HFF-Myc (cell line): Measurements from ENCODE around the gene BCL7C.

Source experiments
- DNase-seq: peaks from one replicate; pipeline ENCODE4 v3.0.0-alpha.2; 2011; ENCODE audit warnings: low read depth; ENCODE audit errors: extremely low read depth
- H3K4me3 ChIP-seq: replicated peaks from 2 replicates; pipeline ENCODE4 v1.5.1; 2011; ENCODE audit warnings: low read depth, mild to moderate bottlenecking, control low read depth, low read length
- TF ChIP-seq, protein P1 (sequence below): IDR thresholded peaks from 2 replicates; pipeline ENCODE4 v1.5.1; 2012; ENCODE audit warnings: mild to moderate bottlenecking, low read depth, low read length, control low read depth; ENCODE audit errors: missing control alignments

BCL7C gene

GRCh38 chr16:30838876-30839471 lies 54.9 kb downstream of the BCL7C start:
- H3K4me3 ChIP-seq, result no peak overlapping the region
- TF ChIP-seq, protein P1, sequence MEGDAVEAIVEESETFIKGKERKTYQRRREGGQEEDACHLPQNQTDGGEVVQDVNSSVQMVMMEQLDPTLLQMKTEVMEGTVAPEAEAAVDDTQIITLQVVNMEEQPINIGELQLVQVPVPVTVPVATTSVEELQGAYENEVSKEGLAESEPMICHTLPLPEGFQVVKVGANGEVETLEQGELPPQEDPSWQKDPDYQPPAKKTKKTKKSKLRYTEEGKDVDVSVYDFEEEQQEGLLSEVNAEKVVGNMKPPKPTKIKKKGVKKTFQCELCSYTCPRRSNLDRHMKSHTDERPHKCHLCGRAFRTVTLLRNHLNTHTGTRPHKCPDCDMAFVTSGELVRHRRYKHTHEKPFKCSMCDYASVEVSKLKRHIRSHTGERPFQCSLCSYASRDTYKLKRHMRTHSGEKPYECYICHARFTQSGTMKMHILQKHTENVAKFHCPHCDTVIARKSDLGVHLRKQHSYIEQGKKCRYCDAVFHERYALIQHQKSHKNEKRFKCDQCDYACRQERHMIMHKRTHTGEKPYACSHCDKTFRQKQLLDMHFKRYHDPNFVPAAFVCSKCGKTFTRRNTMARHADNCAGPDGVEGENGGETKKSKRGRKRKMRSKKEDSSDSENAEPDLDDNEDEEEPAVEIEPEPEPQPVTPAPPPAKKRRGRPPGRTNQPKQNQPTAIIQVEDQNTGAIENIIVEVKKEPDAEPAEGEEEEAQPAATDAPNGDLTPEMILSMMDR, result no peak
- no peak for DNase-seq

DNA sequence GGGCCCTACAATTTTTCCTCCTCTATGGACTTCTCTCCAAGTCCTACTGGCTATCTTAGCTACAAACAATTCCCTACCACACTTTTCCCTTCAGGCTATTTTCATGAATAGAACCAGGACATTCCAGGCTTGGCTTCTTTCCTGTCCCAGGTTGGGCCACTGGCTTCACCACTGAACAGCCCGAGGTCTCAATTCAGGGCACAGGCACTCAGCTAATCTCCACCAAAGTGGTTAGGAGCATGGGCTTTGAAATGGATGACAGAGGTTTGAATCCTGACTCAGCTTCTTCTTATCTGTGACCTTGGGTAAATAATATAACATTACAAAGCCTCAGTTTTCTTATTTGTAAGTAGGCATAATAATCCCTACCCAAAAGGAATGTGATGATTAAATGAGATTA lies 56.0 kb downstream of the BCL7C start:
- DNase-seq, result no peak
- TF ChIP-seq, protein P1, result no peak
- H3K4me3 ChIP-seq, result no peak overlapping the region
